Loucy (cell line): ENCODE measurements around the gene TNC.

ENCODE experiments used
- CTCF ChIP-seq: fragments of 200-600 bp; sonication (generic); conservative IDR thresholded peaks from 2 replicates; pipeline ENCODE4 v1.5.1; 2014; ENCODE audit warnings: mild to moderate bottlenecking, antibody characterized with exemption, low read length
- EZH2phosphoT487 ChIP-seq: fragments of 200-600 bp; IDR thresholded peaks from 2 replicates; pipeline ENCODE4 v1.6.1; 2018; ENCODE audit warnings: antibody characterized with exemption, mild to moderate bottlenecking, moderate library complexity, borderline replicate concordance

GRCh38 chr9:115030006-115030405, 88.0 kb downstream of the TNC start:
- no peak for TF ChIP-seq CTCF
- no peak for TF ChIP-seq EZH2phosphoT487
